Measurements from ENCODE around the gene ENKUR. TPM values are rescaled to one million over a fixed set of nuclear protein-coding genes. Genes with fewer than 3 reads are reported as not detected.

Gene ENKUR, protein sequence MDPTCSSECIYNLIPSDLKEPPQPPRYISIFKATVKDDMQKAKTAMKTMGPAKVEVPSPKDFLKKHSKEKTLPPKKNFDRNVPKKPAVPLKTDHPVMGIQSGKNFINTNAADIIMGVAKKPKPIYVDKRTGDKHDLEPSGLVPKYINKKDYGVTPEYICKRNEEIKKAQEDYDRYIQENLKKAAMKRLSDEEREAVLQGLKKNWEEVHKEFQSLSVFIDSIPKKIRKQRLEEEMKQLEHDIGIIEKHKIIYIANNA
- 0.37 TPM for total RNA-seq

DNA sequence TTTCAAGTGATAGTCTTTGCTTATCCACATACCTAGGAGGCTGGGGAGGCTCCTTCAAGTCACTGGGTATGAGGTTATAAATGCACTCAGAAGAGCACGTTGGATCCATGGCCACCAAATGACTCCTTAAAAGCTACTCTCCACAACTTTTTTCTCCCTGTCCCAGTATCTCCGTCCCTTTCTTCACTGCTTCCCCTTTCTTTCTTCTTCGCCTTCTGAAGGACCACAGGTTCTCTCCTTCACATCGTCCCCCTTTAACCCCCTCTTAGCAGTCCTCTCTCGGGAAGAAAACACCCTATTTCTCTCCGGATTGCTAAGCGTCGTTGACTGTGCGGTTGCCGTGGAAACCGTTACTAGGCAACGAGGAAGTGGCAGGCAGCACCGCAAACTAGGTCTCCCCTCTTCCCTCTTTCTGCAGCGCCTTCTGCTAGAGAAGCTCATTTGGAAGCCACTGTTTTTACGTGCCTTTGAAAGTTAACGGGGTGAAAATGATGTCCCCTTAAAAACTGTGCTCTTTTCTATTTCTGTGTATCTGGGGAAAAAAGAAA lies at the start of gene ENKUR:
Gene ENKUR (minus strand): TSS at position 331 of the 548 bp plus-strand sequence. CDS start 222 bp downstream, at position 109.
- peak; percentile 95 for DNase-seq (ENCODE audit: low spot score)

DNA sequence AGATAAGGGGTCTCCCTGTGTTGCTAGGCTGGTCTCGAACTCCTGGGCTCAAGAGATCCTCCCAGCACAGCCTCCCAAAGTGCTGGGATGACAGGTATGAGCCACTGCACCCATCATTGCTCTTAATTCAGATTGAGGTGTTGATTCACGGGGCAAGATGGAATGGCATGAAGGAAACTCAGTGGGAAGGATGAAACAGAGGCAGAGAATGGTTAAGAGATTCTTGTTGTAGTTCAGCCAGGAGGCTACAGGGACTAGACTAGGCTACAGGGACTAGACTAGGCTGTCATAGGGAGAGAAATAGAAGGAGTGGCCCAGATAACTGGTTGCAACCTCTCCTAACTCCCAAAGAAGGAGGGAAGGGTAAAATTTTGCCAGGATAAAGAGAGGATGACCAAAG lies 48.4 kb upstream of the ENKUR start:
- DNase-seq (ENCODE audit: low spot score): no peak

DNA sequence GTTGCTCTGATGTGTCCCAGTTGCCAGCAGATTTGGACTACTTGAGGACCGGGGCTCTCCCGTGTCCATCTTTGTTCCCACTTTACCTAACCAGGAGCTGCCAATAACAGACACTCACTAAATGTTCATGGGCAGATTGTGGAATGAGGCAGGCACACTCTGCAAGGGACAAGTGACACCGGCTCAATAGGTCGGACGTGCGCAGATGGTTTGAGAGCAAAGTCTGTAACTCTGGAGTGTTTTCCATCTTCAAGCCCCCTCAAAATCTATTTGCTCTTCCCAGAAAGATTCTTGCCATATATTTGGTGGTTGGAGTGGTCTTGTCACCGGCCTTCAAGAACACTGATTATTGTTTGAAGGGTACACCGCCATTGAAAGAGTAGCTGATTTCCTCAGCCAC lies 47.7 kb upstream of the ENKUR start:
- DNase-seq (ENCODE audit: low spot score): no peak

DNA sequence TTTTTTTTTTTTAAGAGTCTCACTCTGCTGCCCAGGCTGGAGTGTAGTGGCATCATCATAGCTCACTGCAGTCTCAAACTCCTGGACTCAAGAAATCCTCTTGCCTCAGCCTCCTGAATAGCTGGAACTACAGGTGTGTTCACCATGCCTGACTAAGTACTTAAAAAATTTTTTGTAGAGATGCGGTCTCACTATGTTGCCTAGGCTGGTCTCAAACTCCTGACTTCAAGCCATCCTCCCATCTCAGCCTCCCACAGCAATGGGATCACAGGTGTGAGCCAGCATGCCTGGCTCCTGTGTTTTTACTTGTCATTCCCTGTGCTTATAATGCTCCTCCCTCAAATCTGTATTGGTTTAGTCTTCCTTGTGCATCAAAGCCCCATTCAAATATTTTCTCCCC lies 47.2 kb upstream of the ENKUR start:
- no peak for DNase-seq (ENCODE audit: low spot score)

DNA sequence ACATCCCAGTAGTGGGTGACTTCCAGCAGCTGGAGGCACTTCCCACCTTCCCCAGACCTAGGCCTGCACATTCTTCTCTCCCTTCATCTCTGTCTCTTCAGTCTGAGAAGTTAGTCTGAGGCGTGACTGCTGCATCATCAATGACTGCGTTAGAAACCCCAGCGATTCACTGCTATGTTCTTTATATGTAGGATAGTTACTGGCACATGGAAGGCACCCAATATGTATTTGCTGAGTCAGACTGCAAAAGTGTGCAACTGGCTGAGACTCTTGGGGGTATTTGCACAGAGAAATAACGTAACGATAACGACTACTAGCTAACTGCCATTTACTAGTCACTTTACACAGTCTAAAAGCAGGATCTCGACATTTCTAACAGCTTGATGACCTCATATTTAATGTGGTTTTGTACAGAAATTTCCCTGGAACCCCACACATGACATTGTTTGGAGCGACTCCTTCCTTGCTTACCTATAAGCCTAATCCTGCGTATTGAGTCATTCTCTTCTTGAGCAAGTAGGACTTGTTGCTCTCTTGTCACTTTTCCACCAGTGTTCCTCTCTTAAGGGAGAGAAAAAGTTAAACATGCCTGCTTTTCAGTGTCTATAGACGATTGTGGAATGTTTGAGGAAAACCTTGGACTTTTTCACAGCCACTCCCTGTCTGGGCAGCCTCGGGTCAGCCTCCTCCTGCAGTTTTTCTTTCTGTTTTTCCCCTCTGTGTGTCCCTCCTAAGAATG lies 45.9 kb upstream of the ENKUR start:
- DNase-seq (ENCODE audit: low spot score): no peak

DNA sequence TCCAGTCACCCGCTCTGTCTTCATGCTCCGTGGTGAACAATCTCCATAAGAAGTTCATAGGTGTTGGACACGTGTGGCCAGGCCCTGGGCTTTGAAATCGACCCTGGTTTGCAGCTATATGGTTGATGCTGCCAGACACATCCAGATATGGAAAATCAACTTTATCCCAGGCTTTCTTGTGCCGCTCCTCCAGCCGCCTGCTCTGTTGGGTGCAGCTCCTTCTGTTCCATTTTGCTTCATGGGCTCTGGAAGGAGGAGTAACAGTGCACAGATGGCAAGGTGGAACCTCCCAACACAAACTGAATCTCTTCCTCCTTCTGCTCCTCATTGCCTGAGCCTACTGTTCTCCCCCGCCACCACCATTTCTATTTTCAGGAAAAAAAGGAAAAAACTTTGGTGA lies 45.2 kb upstream of the ENKUR start:
- no peak for DNase-seq (ENCODE audit: low spot score)

DNA sequence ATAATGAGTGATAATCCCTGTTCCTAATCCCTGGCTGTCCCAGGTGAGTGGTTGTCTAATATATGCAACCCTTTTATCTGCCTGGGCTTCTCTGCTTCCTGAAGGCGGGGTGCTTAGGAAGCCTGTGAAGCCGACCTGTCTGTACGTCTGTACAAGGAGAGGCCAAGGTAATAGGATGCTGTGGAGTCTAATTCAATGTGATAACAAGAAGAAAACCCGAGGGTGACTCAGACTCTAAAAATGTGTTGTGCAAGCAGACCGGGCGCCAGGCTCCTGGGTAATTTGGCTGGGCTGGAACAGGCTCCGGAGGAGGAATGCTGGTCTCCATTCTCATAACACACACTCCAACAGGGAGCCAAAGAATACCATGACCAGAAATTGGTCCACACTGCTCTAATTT lies 44.0 kb upstream of the ENKUR start:
- peak; percentile 77 for DNase-seq (ENCODE audit: low spot score)

DNA sequence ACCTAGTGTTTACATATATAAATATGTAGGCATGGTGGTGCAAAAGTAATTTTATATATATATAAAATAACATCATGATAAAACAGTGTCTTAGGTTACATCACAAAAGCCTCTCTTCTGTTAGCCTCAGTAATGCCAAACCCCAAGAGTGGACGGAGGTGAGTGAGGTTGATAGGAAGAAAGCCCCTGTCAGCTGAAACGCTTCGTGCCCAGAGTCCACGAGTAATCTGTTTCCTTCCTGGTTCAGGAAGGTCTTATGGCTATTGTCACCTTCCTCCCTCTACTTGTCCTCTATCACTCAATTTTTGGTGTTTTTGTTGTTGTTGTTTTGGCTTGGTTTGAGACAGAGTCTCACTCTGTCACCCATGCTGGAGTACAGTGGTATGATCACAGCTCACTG lies 41.9 kb upstream of the ENKUR start:
- no peak for DNase-seq (ENCODE audit: low spot score)

DNA sequence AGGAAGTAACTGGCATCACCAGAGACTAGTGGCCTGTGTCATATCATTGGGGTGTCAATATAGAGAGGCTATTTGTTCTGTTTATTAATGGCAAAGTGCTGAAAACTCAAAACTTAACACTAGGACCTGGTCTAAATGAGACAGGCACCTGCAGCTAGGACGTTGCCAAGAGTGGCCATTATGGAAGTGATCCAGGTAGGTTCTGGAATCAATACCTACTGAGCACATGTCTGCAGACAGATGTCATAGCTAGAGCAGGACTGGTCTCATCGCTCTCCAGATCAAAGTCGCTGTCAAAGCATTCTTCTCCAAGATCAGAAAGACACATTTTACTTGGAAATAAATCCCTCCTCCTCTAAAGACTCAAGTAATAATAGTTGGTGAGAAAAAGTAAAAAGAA lies 40.8 kb upstream of the ENKUR start:
- DNase-seq (ENCODE audit: low spot score): no peak

DNA sequence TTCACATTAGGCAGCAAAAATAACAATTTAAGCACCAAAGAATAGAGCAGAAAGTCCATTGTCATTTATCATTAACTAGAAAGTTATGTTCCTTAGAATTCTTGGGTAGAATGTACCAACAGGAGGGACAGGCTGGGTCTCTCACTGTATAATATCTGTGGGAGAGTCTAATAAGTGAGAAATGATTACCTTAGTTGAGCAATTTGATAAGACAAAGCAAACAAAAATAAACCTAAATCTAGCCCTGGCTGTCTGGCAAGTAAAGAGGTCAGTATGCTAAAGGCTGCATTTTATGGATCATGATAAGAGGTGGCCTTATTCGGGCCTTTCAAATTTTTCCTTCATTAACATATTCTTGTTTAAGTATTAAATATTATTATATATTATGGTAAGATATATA lies 36.1 kb upstream of the ENKUR start:
- DNase-seq (ENCODE audit: low spot score): no peak

DNA sequence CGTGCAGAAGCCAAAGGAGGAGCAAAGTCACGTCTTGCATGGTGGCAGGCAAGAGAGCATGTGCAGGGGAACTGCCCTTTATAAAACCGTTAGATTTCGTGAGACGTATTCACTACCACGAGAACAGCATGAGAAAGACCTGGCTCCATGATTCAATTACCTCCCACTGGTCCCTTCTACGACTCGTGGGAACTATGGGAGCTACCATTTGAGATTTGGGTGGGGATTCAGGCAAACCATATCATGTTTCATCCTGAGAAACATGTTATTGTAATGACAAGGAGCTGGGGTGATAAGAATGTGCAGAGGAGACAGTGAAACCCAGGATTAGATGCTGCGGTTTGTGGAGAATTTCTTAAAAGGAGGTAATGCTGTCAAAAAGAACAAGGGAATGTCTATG lies 34.4 kb upstream of the ENKUR start:
- DNase-seq (ENCODE audit: low spot score): no peak

DNA sequence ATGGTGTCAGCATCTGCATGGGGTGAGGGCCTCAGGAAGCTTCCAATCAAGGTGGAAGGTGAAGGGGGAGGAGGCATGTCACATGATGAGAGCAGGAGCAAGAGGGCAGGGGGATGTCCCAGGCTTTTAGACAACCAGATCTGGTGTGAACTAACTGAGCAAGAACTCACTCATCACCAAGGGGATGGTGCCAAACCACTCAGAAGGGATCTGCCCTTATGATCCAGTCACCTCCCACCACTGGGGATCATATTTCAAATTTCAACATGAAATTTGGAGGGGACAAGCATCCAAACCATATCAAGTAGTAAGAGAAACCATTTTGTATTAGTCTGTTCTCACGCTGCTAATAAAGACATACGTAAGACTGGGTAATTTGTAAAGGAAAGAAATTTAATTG lies 34.0 kb upstream of the ENKUR start:
- no peak for DNase-seq (ENCODE audit: low spot score)

DNA sequence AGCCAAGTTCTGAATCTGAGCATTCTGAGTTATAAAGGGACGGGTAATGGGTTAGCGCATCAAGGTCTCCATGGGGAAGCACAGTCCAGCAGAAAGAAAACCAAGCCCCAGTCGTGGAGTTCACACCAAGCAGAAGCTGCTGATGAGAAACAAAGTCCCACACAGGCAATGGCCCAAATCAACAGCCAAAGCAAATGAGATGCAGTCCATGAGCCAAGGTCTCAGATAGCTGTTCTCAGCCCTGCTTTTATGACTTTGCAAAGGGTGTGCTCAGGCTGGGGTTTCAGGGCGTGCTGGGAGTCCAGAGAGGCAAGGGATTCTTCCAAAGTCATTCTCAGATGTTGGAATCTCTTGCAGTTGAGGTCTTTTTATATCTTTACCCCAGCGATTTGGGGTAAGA lies 32.5 kb upstream of the ENKUR start:
- no peak for DNase-seq (ENCODE audit: low spot score)

DNA sequence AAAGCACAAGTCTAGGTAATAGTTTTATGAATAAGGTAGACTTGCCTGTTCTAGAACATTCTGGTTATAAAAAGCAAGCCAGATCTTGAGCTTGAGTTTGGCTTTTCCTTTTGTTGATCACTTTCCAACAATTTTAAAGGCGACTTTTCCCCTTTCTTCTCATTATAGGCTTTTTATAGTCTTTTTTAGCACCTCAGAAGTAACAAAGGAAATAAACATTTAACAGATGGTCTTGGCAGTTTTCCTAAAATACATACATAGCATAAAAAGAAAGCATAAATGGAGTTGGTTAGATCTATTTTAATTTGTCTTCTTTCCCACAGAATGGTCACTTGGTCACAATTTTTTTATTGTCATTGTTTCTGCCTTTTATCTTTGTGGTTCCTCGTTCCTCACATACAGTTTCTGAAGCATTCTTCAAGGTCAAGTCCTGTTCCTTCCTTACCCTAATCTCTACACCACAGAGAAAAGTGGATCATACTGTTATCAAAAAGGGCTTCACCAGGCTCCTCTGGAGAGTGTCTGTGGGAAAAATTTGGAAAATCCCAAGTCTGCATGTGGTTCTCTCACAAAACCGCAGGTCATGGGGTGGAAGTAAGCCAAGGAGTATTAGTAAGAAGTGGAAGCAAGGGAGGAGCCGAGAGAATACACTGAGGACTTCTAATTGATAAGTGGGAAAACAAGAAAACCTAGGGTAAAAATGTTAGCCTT lies 31.8 kb upstream of the ENKUR start:
- DNase-seq (ENCODE audit: low spot score): no peak

DNA sequence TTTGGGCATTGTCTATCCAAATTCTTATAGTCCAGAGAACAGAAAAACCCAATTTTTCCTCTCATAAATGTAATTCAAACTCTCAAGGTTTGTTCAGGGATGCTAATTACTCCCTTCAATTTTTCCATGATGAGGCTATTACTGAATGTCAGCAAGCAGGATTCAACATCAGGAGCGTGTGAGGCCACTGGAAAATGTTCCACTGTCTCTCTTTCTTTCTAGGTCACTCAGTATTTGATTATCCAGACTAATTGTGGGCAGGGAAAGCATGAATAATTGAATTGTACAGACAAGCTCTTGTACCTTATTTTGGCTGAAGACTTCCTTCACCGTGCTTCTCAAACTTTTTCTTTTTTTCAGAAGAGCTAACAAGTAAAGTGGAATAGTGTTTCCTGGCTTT lies 31.1 kb upstream of the ENKUR start:
- no peak for DNase-seq (ENCODE audit: low spot score)

DNA sequence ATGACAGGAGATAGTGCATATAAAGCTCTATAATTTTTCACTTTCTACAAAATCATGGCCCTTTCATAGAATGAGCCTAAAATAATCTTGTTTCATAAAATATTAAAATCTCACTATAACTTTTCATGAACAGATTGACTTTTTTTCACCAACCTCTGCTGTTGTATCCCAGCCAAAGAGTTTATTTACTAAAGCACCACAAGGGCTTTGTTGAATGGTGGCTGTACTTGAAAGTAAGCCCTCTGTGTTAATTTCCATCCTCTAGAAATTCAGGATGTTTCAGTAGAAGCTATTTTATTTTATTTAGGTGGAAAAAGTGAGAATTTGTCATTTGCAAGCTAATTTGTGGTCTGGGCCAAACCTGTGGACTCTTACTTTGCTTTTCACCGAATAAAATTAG lies 30.7 kb upstream of the ENKUR start:
- DNase-seq (ENCODE audit: low spot score): no peak

DNA sequence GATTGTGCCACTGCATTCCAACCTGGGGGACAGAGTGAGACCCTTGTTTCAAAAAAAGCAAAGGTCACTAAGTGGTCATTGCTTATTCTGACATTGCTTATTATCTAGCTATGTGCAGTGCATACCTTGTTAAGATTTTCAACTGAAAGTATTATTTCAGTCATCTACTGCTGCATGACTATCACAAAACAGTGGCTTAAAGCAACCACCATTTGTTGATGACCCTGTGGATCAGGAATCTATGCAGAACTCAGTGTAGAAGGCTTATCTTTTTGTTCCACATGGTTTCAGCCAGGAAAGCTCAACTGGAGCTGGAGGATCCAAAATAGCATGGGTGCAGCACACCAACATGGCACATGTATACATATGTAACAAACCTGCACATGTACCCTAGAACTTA lies 23.6 kb upstream of the ENKUR start:
- DNase-seq (ENCODE audit: low spot score): no peak

DNA sequence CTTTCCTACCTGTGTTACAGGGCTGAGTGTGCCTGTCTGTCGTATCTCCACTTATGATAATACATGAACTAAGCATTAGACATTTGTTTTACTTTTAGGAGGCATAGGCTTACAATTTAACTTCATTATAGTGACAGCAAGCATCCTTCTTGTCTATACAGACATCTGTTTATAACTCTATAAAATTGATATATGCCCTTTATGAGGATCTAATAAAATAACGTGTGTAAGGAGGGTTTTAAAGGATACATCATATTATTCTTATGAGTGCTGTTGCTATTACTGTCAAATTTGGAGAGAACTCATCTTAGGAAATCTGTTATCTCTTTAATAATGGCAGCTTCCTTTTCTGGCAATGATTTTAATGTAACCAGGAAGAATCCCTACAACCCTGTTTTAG lies 22.4 kb upstream of the ENKUR start:
- DNase-seq (ENCODE audit: low spot score): no peak

DNA sequence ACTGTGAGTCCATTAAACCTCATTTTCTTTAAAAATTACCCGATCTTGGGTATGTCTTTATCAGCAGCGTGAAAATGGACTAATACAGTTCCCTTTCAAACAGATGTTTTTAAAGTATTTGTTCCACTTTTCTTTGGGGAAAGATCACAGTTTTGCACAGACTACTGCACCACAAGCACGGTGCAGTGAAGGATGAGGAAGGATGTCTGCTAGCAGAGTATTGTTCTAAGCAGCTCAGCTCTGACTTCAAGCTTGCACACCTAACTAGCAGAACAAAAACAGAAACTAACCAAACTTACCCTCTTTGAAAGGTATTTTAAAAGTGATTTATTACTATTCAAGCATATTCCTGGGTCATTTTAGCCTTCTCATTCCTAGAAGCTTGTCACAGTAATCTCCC lies 20.4 kb upstream of the ENKUR start:
- DNase-seq (ENCODE audit: low spot score): no peak

DNA sequence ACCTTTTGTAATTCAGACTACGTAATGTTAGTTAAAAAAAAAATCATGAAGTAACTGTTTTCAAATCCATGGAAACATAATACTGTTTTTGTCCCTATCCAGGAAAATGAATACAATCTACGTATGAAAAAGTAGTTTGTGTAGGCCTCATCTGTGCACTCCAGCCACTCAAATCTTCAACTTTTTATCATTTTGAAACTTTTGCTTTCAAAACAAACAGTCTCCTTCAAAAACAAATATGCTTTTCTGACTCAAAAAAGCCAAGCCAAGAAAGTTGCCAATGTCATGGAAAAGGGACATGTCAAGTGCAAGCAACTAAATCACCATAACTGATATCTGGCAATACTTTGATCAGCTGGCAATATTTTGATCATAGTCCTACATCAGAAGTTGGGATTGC lies 13.6 kb upstream of the ENKUR start:
- no peak for DNase-seq (ENCODE audit: low spot score)

DNA sequence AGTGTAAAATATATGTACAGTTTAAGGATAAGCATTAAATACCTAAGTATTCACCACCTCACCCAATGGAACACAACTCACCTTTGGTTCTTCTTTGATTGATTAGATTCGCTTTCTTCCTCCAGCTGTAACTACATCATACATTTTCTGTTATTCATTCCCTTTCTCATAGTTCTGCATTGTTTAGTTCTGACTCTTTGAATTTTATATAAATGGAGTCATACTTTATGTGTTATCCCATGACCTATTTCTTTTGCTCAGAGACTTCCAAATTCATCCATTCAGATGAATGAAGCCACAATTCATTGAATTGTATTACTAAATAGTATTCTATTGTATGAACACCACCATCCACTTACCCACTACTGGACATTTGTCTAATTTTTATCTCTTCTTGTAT lies 12.8 kb upstream of the ENKUR start:
- no peak for DNase-seq (ENCODE audit: low spot score)

DNA sequence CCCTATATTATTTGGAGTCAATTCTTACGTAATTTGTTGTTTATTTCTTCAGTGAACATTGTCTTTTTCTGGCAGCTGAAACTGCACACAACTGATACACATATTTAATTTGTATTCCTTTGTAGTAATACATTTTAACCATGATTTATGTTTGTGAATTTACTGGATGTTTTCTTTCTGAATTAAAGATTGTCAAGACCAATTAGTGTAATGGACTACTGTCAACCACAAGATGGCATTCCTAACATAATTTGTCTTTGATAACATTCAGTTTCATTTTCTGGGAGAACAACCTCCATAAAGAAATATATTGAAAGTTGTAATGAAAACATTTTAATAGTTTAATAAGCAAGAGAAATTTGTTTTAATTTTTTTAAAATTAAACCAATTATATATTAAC lies 10.5 kb upstream of the ENKUR start:
- DNase-seq (ENCODE audit: low spot score): no peak

DNA sequence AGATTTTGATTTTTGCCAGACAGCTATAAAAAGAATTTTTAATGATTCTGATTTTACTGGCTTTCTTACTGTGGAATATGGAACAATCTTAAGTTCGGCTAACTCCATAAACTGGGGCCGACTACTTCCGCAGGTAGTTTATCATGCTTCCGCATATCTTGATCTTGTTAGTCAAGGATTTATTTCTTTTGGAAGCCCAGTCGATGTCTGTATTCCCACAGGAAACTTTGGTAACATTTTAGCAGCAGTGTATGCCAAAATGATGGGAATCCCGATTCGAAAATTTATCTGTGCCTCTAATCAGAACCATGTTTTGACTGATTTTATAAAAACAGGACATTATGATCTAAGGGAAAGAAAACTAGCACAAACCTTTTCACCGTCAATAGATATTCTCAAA lies 8.6 kb upstream of the ENKUR start:
- DNase-seq (ENCODE audit: low spot score): no peak
